Pulmonary artery endothelial cell (primary cell): ENCODE data around the gene SPPL3. TPM values are rescaled to one million over a fixed set of nuclear protein-coding genes. Genes with fewer than 3 reads are reported as not detected.

Experiments
- DNase-seq: peaks from one replicate; pipeline ENCODE4 v3.0.0-alpha.2; 2011; ENCODE audit warnings: low read depth, low spot score
- total RNA-seq: library from RNA; depleted of rRNA; stranded (reverse); fragments of >200 nt; gene quantifications from 2 replicates; pipeline ENCODE4 v1.2.3, GENCODE V29; 2014

SPPL3 gene
- total RNA-seq, 1 donor from 2014 or later: 3.8 TPM

DNA sequence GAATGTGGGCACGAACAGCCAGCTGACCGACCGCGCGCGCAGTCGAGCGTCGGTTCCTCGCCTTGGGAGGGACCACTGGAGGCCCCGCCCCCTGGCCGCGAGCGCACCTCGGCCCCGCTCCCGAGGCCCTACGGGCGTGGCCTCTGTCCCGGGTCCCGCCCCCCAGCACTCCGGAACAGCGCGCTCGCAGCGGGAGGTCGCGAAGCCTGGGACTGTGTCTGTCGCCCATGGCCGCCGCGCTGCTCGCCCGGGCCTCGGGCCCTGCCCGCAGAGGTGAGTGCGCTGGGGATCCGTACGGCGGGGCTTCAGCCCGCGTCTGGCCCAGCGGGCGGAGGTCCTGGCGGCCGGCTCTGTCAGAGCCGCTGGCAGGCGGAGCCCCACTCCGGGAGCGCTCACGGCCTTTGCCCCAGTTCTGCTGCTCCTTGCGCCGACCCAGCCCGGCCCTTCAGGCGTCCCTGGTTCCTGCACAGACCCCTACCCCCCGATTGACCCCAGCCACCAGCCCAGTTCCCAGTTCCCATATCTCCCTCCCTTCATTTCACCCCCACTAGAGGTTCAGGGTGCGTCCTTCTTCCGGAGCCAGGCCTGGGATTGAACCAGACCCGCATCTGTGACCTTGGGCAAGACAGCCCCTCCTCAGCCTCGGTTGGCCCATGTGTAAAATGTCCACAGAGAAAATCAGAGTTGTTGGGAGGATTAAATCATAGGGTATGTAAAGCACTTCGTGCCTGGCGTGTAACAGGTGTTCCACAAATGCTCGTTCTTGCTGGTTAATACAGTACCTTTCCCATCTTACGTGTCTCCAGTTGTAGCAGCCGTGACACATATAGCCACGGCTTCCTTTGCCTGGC lies 178.3 kb downstream of the SPPL3 start, which contains the start of gene ACADS:
TSS of gene ACADS (plus strand) at position 168 of the 851 bp plus-strand sequence. CDS start at position 228, 60 bp downstream.
- DNase-seq: peak; percentile 13

DNA sequence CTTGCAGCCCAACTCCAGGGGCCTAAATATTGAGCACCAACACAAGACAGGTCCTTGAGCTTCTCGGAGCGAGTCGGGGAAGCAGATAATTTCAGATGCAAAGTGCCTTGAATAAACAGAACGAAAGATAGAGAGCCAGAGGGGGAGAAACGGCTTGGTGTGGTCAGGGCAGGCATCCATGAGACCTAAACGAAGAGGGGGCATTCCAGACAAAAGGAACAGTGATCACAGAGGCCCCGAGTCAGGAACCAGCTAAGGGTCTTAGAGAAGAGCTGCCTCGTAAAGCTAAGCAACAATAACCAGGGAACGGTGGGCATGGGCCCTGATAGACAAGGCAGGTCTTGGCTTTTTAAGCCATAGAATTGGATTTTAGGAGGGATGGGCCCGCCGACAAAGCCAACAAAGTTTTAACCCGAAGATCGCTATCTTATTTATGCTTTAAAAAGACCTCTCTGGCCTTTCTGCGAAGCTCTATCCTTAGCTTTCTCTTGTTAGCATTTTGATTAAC lies 179.0 kb downstream of the SPPL3 start:
- DNase-seq: no peak

DNA sequence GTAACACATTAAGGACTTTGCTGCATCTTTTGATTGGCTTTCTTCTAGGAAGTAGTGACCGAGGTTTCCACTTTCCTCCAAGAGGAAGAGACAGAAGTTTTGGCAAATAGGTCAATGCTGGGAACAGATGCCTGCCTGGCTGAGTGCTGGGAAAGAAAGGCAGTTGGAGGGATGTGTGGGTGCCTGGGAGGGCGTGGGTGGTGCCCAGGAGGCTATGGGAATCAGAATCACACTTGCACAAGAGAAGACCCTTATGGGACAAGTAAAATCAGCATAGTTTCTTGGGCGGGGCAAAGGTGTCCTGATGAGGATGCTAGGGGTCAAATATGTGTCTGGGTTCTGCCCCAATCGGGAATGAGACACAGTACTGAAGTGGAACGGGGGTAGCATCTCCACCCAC lies 179.4 kb downstream of the SPPL3 start:
- no peak for DNase-seq

DNA sequence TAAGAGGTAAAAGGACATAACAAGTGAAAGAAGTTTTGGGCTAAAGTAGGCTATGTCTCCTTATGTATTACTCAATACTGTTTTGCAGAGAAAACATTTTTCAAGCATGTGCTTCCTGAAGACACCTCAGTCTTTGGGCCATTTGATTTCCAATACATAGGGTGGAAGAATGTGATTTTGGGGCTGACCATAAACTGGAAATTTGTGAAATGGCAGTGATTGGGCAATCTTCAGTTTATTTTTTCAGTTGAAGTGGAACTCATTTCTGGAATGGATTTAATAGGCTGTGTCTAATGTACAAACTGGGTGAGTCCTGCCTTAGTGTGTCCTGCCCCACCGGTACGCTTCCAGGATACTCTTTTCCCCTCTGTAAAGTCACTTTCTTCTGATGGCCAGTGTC lies 181.4 kb downstream of the SPPL3 start:
- DNase-seq: no peak

DNA sequence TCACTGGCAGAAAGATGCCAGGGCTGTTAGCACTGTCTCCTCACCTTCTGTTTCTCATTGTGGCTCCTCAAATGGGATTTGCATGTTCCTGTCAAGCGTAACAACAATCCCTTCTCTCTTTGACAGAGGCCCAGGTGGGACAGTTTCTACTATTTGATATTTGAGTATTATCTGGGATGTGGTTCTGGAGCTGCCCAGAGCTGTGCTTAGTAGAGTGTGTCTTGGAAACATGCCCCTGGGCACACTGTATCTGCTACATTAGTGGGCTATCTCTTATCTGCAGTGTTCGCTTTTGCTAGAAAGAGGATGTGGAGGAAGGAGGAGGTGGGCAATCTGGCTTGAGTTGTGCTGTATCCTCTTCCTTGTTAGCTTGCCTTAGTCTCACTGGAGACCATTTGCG lies 182.3 kb downstream of the SPPL3 start:
- DNase-seq: no peak

DNA sequence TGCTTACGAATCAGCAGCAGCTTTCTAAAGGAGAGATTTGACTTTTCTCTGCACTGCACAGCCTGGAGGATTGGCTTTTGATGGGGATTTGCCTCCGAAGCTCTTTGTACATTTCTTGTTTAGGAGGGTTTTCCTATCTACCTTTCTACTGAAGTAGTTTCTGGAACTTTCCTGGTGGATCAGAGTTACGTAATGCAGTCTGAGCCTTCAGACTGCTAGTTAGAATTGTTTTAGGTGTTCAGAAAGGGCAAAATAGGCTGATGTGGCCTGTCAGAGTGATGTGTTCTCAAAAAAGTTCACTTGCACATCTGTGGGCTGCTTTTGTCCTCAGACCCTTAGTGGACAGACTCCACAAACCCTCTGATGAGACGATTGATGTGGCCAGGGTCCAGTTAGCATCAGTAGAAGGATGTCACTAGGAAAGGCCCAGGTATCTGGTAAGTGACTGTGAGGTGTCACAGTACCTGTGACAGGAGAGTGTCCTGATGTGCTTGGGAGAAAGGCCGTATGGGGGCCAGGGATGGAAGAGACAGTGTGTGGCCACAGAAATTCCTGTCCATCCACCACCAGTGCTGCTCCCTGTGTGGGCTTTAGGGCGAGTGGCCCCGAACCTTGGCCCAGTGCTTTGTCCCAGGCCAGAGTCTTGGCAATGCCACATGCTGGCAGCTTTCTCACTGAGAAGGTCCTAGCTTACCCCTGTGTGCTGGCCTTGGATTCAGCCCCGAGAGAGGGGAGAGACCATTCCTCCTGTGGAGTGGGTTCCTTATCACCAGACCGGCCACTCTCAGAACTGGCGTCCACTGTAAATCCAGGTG lies 183.0 kb downstream of the SPPL3 start:
- no peak for DNase-seq

DNA sequence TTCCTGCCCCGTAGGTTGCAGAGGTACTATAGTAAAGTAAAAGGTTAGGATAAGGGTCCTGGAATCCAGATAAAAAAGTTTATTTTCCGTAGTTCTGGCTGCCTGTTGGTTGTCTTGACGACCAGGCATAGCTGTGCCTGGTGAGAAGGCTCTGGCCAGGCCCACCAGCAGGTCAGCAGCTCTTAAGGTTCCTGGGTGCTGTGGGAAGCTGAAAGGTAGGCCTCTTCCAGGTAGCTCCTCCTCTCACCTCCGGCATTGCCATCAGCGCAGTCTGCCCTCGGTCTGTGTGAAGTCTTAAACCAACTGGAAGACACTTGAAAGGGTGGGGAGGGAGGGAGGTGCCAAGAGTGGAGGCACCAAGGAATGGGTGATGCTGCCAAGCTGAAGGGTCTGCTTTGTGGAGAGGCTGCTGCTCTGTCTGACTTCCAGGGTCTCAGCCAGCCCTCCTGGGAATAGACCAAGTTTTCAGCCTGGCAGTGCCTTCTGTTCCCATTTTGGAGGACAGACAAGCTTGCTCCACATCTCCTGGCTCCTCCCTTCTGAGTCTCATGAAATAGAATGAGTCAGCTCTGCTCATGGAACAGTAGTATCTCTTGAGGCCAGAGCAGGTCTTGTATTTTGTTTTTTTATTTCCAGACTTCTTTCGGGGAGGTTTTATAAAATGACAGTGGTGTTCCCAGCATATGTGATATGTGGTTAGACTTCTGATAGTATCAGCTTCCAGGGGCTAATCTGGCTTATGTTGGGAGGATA lies 183.7 kb downstream of the SPPL3 start:
- DNase-seq: no peak

DNA sequence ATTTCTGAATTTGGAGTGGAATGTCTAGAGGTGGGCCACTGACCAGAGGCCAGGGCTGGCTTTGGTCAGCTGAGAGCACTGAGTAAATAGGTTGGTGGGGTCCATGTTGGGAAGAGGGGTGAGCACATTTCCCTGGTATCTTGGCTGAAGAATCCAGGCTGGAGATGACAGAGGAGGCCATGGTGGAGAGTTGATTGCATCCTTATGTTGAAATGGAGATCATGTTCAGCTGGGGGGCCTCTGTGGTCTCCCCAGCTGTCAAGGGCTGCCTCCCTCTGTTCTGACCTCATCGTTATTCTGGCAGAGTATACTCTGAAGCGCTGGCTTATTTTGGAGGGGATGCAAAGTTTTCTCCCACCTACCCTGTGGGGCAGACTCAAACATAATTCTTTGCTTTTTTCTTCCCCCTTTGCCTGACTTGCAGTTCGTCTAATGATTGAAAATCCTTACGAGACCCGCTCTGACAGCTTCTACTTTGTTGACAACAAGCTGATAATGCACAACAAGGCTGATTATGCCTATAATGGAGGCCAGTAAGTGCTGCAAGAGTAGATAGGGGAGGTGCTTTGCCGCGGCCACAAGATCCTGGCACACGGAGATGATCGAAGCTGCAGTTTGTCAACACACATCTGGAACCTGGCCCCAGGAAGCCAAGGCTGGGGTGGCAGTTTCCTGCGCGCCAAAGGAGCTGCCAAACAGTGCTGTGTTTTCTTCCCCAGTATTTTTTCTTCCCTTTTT lies 184.5 kb downstream of the SPPL3 start:
- no peak for DNase-seq

DNA sequence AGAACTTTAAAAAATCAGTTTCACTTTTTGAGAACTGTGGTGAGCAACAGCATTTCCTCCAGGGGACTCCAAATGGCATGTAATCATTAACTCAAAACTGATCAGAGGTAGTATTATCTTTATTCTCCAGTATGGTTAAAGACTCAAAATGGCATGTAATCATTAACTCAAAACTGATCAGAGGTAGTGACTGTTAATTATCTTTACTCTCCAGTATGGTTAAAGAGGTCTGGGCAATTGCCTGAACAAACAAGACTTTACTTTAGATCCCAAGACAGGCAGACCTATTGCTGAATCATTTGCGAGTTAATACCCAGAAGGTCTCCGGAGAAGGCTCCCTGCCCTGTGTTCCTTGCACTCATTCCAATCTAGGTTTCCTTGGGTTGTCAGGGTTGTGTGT lies 185.1 kb downstream of the SPPL3 start:
- no peak for DNase-seq

DNA sequence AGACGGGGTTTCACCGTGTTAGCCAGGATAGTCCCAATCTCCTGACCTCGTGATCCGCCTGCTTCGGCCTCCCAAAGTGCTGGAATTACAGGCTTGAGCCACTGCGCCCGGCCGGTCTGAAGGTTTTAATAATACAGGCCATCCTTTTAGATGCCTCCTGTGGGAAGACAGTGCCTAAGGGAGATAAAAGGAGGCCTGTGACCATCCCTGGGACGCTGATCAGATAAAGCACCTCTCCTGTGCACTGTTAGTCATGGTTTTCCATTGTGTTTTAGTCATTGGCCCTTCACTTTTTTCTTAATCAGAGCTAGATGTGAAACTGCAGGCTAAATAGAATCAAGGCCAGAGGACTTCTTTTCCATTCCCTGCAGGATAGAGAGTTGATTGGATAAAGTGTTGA lies 186.1 kb downstream of the SPPL3 start:
- no peak for DNase-seq

DNA sequence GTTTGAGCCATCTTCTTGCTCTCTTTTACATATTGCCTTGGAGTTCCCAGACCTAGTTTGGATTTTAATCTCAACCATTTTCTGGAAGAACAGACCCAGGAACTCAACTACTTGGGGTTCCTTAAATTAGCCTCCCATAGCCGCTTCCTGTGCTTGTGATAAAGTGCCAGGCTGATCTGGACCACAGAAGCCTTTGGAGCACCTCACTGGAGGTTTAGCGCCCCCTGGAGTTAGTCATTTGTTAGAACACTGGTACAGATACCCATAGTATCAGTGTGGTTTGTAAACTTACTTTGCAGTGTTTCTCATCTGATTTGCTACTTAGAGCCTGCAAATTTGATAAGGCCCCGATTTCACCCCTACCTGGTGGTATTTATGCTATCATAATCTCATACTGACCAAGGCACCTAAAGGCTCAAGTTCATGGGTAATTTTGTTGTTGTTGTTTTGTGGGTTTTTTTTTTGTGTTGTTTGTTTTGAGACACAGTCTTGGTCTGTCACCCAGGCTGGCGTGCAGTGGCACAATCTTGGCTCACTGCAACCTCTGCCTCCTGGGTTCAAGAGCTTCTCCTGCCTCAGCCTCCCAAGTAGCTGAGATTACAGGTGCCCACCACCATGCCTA lies 190.2 kb downstream of the SPPL3 start:
- peak; percentile 39 for DNase-seq

DNA sequence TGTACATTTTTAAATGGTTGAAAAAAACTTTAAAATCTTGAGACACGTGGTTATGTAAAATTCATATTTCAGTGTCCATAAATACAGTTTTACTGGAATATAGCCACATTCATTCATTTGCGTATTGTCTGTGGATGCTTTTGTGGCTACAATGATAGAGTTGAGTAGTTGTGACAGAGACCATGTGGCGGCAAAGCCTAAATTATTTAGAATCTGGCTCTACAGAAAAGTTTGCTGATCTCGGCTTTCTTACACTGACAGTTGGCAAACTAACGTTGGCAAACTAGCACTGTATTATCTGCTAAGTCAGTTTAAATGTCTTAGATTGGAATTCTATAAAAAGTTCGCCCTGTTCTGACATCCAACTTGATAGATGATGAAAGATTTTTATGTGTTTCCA lies 191.5 kb downstream of the SPPL3 start:
- DNase-seq: no peak

Other genes starting within 250 kb of the SPPL3 start
- 57.8 and 98.9 TPM in 2 replicates for gene MLEC, start 217.2 kb downstream of the SPPL3 start, total RNA-seq
- 26.1 and 29.1 TPM in 2 replicates for gene UNC119B, start 193.9 kb downstream of the SPPL3 start, total RNA-seq
- gene ACADS, start 178.5 kb downstream of the SPPL3 start, total RNA-seq: 12.0 and 17.9 TPM in 2 replicates
- not detected in 2 replicates for gene HNF1A, start 74.2 kb upstream of the SPPL3 start, total RNA-seq
- 18.5 and 29.1 TPM in 2 replicates for gene C12orf43, start 112.1 kb upstream of the SPPL3 start, total RNA-seq
- 0.40 and 0.46 TPM in 2 replicates for gene OASL, start 134.9 kb upstream of the SPPL3 start, total RNA-seq
- 1.7 and 7.6 TPM in 2 replicates for gene P2RX7, start 228.5 kb upstream of the SPPL3 start, total RNA-seq